ENCODE measurements around the gene HGD. TPM values are rescaled to one million over a fixed set of nuclear protein-coding genes. Genes with fewer than 3 reads are reported as not detected.
A peak's percentile ranks its signal among the peaks of the same experiment; 100 is the strongest.

The HGD gene
- total and polyA plus RNA-seq, 2 of the 13 experiments (the other 11 are each of a cell fraction or from before 2014, with no cell fraction given): 265 to 398 TPM

GRCh38 chr3:120678331-120678947, 3.6 kb downstream of the HGD start (continued):
- TF ChIP-seq, protein P1, sequence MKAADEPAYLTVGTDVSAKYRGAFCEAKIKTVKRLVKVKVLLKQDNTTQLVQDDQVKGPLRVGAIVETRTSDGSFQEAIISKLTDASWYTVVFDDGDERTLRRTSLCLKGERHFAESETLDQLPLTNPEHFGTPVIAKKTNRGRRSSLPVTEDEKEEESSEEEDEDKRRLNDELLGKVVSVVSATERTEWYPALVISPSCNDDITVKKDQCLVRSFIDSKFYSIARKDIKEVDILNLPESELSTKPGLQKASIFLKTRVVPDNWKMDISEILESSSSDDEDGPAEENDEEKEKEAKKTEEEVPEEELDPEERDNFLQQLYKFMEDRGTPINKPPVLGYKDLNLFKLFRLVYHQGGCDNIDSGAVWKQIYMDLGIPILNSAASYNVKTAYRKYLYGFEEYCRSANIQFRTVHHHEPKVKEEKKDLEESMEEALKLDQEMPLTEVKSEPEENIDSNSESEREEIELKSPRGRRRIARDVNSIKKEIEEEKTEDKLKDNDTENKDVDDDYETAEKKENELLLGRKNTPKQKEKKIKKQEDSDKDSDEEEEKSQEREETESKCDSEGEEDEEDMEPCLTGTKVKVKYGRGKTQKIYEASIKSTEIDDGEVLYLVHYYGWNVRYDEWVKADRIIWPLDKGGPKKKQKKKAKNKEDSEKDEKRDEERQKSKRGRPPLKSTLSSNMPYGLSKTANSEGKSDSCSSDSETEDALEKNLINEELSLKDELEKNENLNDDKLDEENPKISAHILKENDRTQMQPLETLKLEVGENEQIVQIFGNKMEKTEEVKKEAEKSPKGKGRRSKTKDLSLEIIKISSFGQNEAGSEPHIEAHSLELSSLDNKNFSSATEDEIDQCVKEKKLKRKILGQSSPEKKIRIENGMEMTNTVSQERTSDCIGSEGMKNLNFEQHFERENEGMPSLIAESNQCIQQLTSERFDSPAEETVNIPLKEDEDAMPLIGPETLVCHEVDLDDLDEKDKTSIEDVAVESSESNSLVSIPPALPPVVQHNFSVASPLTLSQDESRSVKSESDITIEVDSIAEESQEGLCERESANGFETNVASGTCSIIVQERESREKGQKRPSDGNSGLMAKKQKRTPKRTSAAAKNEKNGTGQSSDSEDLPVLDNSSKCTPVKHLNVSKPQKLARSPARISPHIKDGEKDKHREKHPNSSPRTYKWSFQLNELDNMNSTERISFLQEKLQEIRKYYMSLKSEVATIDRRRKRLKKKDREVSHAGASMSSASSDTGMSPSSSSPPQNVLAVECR (CRISPR knock-in tag; IDR thresholded peaks at IDR 0.05; ENCODE audit: borderline replicate concordance): peak; percentile 64; the same call in 1 of the 2 replicates
- TF ChIP-seq CBX1 (IDR thresholded peaks at IDR 0.05; ENCODE audit: low read depth) (no peak), ZZZ3 (CRISPR knock-in tag; IDR thresholded peaks at IDR 0.05; ENCODE audit: borderline replicate concordance) (no peak), ZNF224 (CRISPR knock-in tag; IDR thresholded peaks at IDR 0.05) (no peak), ZNF232 (CRISPR knock-in tag; IDR thresholded peaks at IDR 0.05; ENCODE audit: borderline replicate concordance) (0 out of 2 replicates have a peak, but pooled peaks have one; percentile 42), MED13 (CRISPR knock-in tag; IDR thresholded peaks at IDR 0.05) (no peak), RFX1 (IDR thresholded peaks at IDR 0.05) (no peak), ZFP36 (IDR thresholded peaks at IDR 0.05; ENCODE audit: borderline replicate concordance, low read depth, low read length, partially characterized antibody) (no peak), FOXK1 (CRISPR knock-in tag; IDR thresholded peaks at IDR 0.05; ENCODE audit: borderline replicate concordance, low read depth) (no peak), ZNF607 (CRISPR knock-in tag; IDR thresholded peaks at IDR 0.05; ENCODE audit: borderline replicate concordance) (no peak), CBX2 (IDR thresholded peaks at IDR 0.05; ENCODE audit: low read depth, low read length) (no peak), CBX2 (CRISPR knock-in tag; IDR thresholded peaks at IDR 0.05; ENCODE audit: low read depth) (no peak), HOXD1 (CRISPR knock-in tag; IDR thresholded peaks at IDR 0.05) (no peak), ZNF773 (CRISPR knock-in tag; IDR thresholded peaks at IDR 0.05; ENCODE audit: borderline replicate concordance) (no peak), HOXA9 (CRISPR knock-in tag; IDR thresholded peaks at IDR 0.05; ENCODE audit: borderline replicate concordance) (no peak), CAMTA2 (CRISPR knock-in tag; IDR thresholded peaks at IDR 0.05; ENCODE audit: borderline replicate concordance) (no peak), KDM5A (IDR thresholded peaks at IDR 0.05; ENCODE audit: borderline replicate concordance, low read length) (no peak), PLRG1 (conservative IDR thresholded peaks at IDR 0.05) (no peak), ZNF207 (IDR thresholded peaks at IDR 0.05; ENCODE audit: borderline replicate concordance) (no peak), AGO1 (IDR thresholded peaks at IDR 0.05; ENCODE audit: low read depth, low read length, poor library complexity, severe bottlenecking) (no peak), PHF21A (CRISPR knock-in tag; IDR thresholded peaks at IDR 0.05) (no peak; the same call in 1 of the 2 replicates), THAP11 (CRISPR knock-in tag; IDR thresholded peaks at IDR 0.05) (peak; percentile 64), TERF1 (CRISPR knock-in tag; IDR thresholded peaks at IDR 0.05) (no peak), SP5 (CRISPR knock-in tag; IDR thresholded peaks at IDR 0.05; ENCODE audit: borderline replicate concordance, low read depth) (peak; percentile 12; the same call in 1 of the 2 replicates)
- TF ChIP-seq, protein P2, sequence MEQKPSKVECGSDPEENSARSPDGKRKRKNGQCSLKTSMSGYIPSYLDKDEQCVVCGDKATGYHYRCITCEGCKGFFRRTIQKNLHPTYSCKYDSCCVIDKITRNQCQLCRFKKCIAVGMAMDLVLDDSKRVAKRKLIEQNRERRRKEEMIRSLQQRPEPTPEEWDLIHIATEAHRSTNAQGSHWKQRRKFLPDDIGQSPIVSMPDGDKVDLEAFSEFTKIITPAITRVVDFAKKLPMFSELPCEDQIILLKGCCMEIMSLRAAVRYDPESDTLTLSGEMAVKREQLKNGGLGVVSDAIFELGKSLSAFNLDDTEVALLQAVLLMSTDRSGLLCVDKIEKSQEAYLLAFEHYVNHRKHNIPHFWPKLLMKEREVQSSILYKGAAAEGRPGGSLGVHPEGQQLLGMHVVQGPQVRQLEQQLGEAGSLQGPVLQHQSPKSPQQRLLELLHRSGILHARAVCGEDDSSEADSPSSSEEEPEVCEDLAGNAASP (CRISPR knock-in tag; IDR thresholded peaks at IDR 0.05; ENCODE audit: borderline replicate concordance): peak; percentile 98

All from HepG2 (cell line).